PC-3 (cell line): ENCODE data around the gene ALG1L2.
"Not testable (repeated sequence)": the region's sequence is repeated elsewhere in the genome, so short reads cannot be mapped to it uniquely, and the experiment has no call there.

ENCODE experiments used
- EZH2 ChIP-seq: fragments of 300-600 bp; sonication (generic); IDR thresholded peaks from one replicate; pipeline ENCODE4 v1.6.1; 2017; ENCODE audit warnings: antibody characterized with exemption, mild to moderate bottlenecking, low read length; ENCODE audit not compliant: unreplicated experiment
- TF ChIP-seq, protein P1 (sequence below): fragments of 300-600 bp; sonication (generic); conservative IDR thresholded peaks from 2 replicates; pipeline ENCODE4 v1.5.1; 2017; ENCODE audit warnings: antibody characterized with exemption, low read depth, mild to moderate bottlenecking, low read length

DNA sequence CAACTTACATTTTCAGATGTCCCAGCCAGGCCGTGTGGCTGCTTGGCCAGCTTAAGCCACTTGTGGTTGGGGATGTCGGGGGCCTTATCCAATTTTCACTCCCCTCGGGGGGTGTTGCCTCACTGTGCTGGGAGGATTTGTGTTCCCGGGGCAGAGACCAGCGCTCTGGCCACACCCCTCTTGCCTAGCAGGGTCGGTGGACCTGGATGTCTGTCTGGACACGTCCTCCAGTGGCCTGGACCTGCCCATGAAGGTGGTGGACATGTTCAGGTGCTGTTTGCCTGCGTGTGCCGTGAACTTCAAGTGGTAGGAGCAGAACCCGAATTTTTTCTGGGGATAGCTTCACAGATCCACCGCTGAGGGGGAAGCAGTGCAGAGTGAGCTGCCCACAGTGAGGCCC lies 14.2 kb downstream of the ALG1L2 start:
- TF ChIP-seq, protein P1, sequence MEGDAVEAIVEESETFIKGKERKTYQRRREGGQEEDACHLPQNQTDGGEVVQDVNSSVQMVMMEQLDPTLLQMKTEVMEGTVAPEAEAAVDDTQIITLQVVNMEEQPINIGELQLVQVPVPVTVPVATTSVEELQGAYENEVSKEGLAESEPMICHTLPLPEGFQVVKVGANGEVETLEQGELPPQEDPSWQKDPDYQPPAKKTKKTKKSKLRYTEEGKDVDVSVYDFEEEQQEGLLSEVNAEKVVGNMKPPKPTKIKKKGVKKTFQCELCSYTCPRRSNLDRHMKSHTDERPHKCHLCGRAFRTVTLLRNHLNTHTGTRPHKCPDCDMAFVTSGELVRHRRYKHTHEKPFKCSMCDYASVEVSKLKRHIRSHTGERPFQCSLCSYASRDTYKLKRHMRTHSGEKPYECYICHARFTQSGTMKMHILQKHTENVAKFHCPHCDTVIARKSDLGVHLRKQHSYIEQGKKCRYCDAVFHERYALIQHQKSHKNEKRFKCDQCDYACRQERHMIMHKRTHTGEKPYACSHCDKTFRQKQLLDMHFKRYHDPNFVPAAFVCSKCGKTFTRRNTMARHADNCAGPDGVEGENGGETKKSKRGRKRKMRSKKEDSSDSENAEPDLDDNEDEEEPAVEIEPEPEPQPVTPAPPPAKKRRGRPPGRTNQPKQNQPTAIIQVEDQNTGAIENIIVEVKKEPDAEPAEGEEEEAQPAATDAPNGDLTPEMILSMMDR: not testable (repeated sequence)
- not testable (repeated sequence) for TF ChIP-seq EZH2
